Endothelial cell of umbilical vein (primary cell): ENCODE data around the gene CRELD2. TPM values are rescaled to one million over a fixed set of nuclear protein-coding genes. Genes with fewer than 3 reads are reported as not detected.

Source experiments
- BruUV-seq: library from RNA; stranded (reverse); fragments of 400-500 nt; replicated peaks from 2 replicates; lab custom pipeline; 2021; lab: Mats Ljungman, UMichigan
- CTCF ChIA-PET: fragments of 300-600, 350-600 bp; sonication (Branson Sonifier 250); formaldehyde crosslinking; loops from one replicate; lab custom pipeline; 2021; ENCODE audit warnings: antibody characterized with exemption, inconsistent platforms; lab: Charles Lee
- POLR2A ChIA-PET: fragments of 300-600, 350-600 bp; sonication (Branson Sonifier 250); formaldehyde crosslinking; loops from one replicate; lab custom pipeline; 2021; ENCODE audit warnings: antibody characterized with exemption, inconsistent platforms; lab: Charles Lee
- DNase-seq: peaks from one replicate; pipeline ENCODE4 v3.0.0-alpha.2; 2011; ENCODE audit warnings: low read depth, low spot score
- FAIRE-seq: peaks from 2 replicates; lab custom pipeline; 2011; peaks lifted over from hg19 to GRCh38; lab: Jason Lieb, UNC
- H2AFZ ChIP-seq: 2 replicates; pipeline ENCODE4 v1.6.0; 2012; ENCODE audit warnings: low read depth, low read length, control low read depth, inconsistent platforms
- H3K27ac ChIP-seq: 2 replicates; pipeline ENCODE4 v1.5.1; 2011; ENCODE audit warnings: low read depth, mild to moderate bottlenecking, control low read depth, low read length, moderate library complexity; ENCODE audit not compliant: insufficient read depth
- H3K27me3 ChIP-seq, 2 experiments: 2 replicates each; pipeline versions ENCODE4 v1.6.0 to v1.6.1; 2011; ENCODE audit warnings: low read length in 2 of 2, mixed read lengths in 1 of 2; ENCODE audit not compliant: control insufficient read depth in 2 of 2, insufficient read depth in 2 of 2
- H3K36me3 ChIP-seq, 2 experiments: 2 replicates in 1 of 2; 3 replicates in 1 of 2; pipeline ENCODE4 v1.5.1; 2011; ENCODE audit warnings: low read length in 2 of 2, mild to moderate bottlenecking in 1 of 2, moderate library complexity in 1 of 2; ENCODE audit not compliant: control insufficient read depth in 2 of 2, insufficient read depth in 2 of 2; ENCODE audit errors: extremely low read depth in 1 of 2
- H3K4me1 ChIP-seq: 3 replicates; pipeline ENCODE4 v1.5.1; 2011; ENCODE audit warnings: mild to moderate bottlenecking, low read length; ENCODE audit not compliant: control insufficient read depth, insufficient read depth; ENCODE audit errors: extremely low read depth
- H3K4me2 ChIP-seq: 2 replicates; pipeline ENCODE4 v1.6.1; 2011; ENCODE audit warnings: low read length, control low read depth, mixed read lengths; ENCODE audit not compliant: insufficient read depth
- H3K4me3 ChIP-seq, 3 experiments: fragments of 200-600 bp in 1 of 3; sonication (generic), shearing (Covaris generic) in 1 of 3; replicated peaks in 1 of 3; 2 replicates each; pipeline ENCODE4 v1.5.1; 2011 to 2016; ENCODE audit warnings: control low read depth in 3 of 3, low read length in 3 of 3, mild to moderate bottlenecking in 2 of 3, inconsistent platforms in 1 of 3, low read depth in 1 of 3, moderate library complexity in 1 of 3; ENCODE audit not compliant: insufficient read depth in 1 of 3
- H3K79me2 ChIP-seq: 2 replicates; pipeline ENCODE4 v1.6.0; 2012; ENCODE audit warnings: low read length, inconsistent platforms; ENCODE audit not compliant: control insufficient read depth, insufficient read depth
- H3K9ac ChIP-seq: replicated peaks from 2 replicates; pipeline ENCODE3; 2011; ENCODE audit warnings: low read length, control low read depth; ENCODE audit not compliant: insufficient read depth; ENCODE audit errors: extremely low read depth
- H3K9me1 ChIP-seq: replicated peaks from 3 replicates; pipeline ENCODE4 v1.6.0; 2011; ENCODE audit warnings: mild to moderate bottlenecking, low read length; ENCODE audit not compliant: control insufficient read depth, insufficient read depth; ENCODE audit errors: extremely low read depth
- H3K9me3 ChIP-seq: replicated peaks from 2 replicates; pipeline ENCODE4 v1.5.1; 2012; ENCODE audit warnings: low read length, inconsistent platforms; ENCODE audit not compliant: control insufficient read depth, insufficient read depth
- H4K20me1 ChIP-seq: replicated peaks from 2 replicates; pipeline ENCODE3; 2011; ENCODE audit warnings: mild to moderate bottlenecking, low read length; ENCODE audit not compliant: control insufficient read depth, insufficient read depth; ENCODE audit errors: extremely low read depth
- CTCF ChIP-seq, 2 donors: IDR thresholded peaks; 1 replicate in 1 of 2; 2 replicates in 1 of 2; pipeline ENCODE4 v1.5.1; 2011; ENCODE audit warnings: low read length in 2 of 2, mild to moderate bottlenecking in 2 of 2, moderate library complexity in 2 of 2, control low read depth in 1 of 2, inconsistent platforms in 1 of 2, low read depth in 1 of 2; ENCODE audit not compliant: insufficient read depth in 1 of 2; ENCODE audit errors: extremely low read depth in 1 of 2
- EZH2 ChIP-seq: IDR thresholded peaks from 2 replicates; pipeline ENCODE4 v1.6.1; 2012; ENCODE audit warnings: borderline replicate concordance, low read depth, mild to moderate bottlenecking, moderate library complexity, low read length, inconsistent platforms; ENCODE audit not compliant: severe bottlenecking
- FOS ChIP-seq: IDR thresholded peaks from 2 replicates; pipeline ENCODE4 v1.6.1; 2011; ENCODE audit warnings: mild to moderate bottlenecking, low read length, moderate library complexity, borderline replicate concordance; ENCODE audit not compliant: insufficient read depth
- GATA2 ChIP-seq: IDR thresholded peaks from 2 replicates; pipeline ENCODE4 v1.7.0; 2011; ENCODE audit warnings: low read depth, mild to moderate bottlenecking, moderate library complexity, mixed read lengths, low read length; ENCODE audit not compliant: insufficient read length, insufficient read depth
- JUN ChIP-seq: IDR thresholded peaks from 2 replicates; pipeline ENCODE4 v1.6.1; 2011; ENCODE audit warnings: borderline replicate concordance, low read depth; ENCODE audit not compliant: insufficient read length, insufficient read depth
- MAX ChIP-seq: IDR thresholded peaks from 2 replicates; pipeline ENCODE4 v1.6.1; 2011; ENCODE audit not compliant: insufficient read depth, insufficient read length
- MYC ChIP-seq: IDR thresholded peaks from one replicate; pipeline ENCODE4 v1.6.1; 2011; ENCODE audit warnings: mild to moderate bottlenecking, low read depth, low read length
- POLR2A ChIP-seq: IDR thresholded peaks from 2 replicates; pipeline ENCODE4 v1.6.1; 2012; ENCODE audit warnings: low read depth, mild to moderate bottlenecking, control low read depth, low read length
- POLR2AphosphoS5 ChIP-seq: IDR thresholded peaks from 2 replicates; pipeline ENCODE4 v1.6.1; 2012; ENCODE audit warnings: low read depth, mild to moderate bottlenecking, control low read depth, low read length, moderate library complexity; ENCODE audit not compliant: insufficient read depth
- dilution Hi-C: fragments of 300-500 bp; cut with MboI; formaldehyde crosslinking; loops from one replicate; pipeline ENCODE4 v1.15.0; 2019; ENCODE audit warnings: low sequenced_read_pairs; ENCODE audit not compliant: extremely low pct_ligation_motif_present
- intact Hi-C: fragments of 100-400 bp; cut with micrococcal nuclease; formaldehyde crosslinking; loops from one replicate; pipeline ENCODE4 v1.10.0; 2022
- polyA plus RNA-seq, 4 experiments: library from polyadenylated mRNA; depleted of rRNA in 3 of 4; stranded (reverse) in 3 of 4; unstranded in 1 of 4; fragments of >200 nt; gene quantifications; 2 replicates each; pipeline versions ENCODE4 v1.2.1 to v1.2.3, GENCODE V29; 2011 to 2012; ENCODE audit warnings: missing spikeins in 1 of 4
- total RNA-seq: library from RNA; stranded (reverse); gene quantifications from 2 replicates; pipeline ENCODE4 v1.2.3, GENCODE V29; 2021

CRELD2 gene
- total and polyA plus RNA-seq, 2 donors (not counting 3 experiments of a cell fraction or from before 2014, with no cell fraction given): 71.0 to 86.3 TPM

GRCh38 chr22:49972163-49973017 is 54.0 kb downstream of the CRELD2 start:
- POLR2A ChIA-PET: interaction anchor here (0.7 to 1.4 kb wide), 2 partner anchors 10 to 139 kb away, joined by 3 to 8 read pairs; no protein-coding TSS in a partner anchor
- no peak for FAIRE-seq
- Histone ChIP-seq H3K9ac (no peak overlapping the region), H3K9me3 (no peaks in the 10 kb centered on the region), H3K9me1 (no peaks in the 10 kb centered on the region), H2AFZ (no peak overlapping the region), H3K4me2 (no peak overlapping the region), H3K36me3 (no peaks in the 10 kb centered on the region), H3K79me2 (no peaks in the 10 kb centered on the region), H3K4me1 (peaks cover 8% of the 10 kb centered on the region), H4K20me1 (no peaks in the 10 kb centered on the region), H3K27ac (no peak overlapping the region), H3K27me3 (no peaks in the 10 kb centered on the region), H3K4me3 (no peak overlapping the region)
- dilution Hi-C loops (no loop called here), intact Hi-C loops (loop anchor here (5.0 to 10.0 kb wide), 2 partner anchors 205 to 232 kb away; partner anchors contain the start of gene SELENOO)
- DNase-seq: no peak
- no TSS peak for BruUV-seq
- TF ChIP-seq GATA2: no peak
- CTCF ChIA-PET: interaction anchor here (0.6 to 1.8 kb wide), 2 partner anchors 11 to 58 kb away, joined by 3 to 5 read pairs; no protein-coding TSS in a partner anchor

DNA sequence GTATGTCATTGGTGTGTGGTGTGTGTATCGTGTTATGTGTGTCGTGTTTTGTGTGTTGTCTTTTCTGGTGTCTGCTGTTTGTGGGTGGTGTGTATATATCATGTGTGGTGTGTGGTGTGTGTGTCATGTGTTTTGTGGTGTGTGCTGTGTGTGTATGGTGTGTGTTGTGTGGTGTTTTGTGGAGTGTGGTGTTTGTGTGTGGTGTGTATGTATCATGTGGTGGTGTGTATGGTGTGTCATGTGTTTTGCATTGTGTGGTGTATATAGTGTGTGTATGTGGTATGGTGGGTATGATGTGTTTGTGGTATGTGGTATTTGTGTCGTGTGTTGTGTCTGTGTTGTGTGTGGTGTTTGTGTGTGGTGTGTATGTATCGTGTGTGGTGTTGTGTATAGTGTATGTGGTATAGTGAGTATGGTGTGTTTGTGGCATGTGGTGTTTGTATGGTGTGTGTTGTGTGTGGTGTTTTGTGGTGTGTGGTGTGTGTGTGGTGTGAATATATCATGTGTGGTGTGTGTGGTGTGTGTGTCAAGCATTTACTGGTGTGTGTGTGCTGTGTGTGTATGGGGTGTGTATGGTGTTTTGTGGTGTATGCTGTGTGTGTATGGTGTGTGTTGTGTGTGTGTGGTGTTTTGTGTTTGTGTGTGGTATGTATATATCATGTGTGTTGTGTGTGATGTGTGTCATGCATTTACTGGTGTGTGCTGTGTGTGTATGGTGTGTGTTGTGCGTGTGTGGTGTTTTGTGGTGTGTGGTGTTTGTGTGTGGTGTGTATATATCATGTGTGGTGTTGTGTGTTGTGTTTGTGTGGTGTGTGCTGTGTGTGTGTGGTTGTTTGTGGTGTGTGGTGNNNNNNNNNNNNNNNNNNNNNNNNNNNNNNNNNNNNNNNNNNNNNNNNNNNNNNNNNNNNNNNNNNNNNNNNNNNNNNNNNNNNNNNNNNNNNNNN is 54.9 kb downstream of the CRELD2 start:
- H3K27ac ChIP-seq: no peak overlapping the region
- no peak overlapping the region for H2AFZ ChIP-seq
- no peak for TF ChIP-seq FOS
- no peak for TF ChIP-seq EZH2
- TF ChIP-seq JUN: no peak
- no peak for TF ChIP-seq MAX
- TF ChIP-seq POLR2AphosphoS5: no peak
- TF ChIP-seq MYC: no peak
- no peak for TF ChIP-seq POLR2A
- TF ChIP-seq CTCF (IDR thresholded peaks at IDR 0.05; ENCODE audit: extremely low read depth in 1 of 2, insufficient read depth in 1 of 2, low read depth in 1 of 2, low read length in 2 of 2): no peak
- H3K9me3 ChIP-seq: no peaks in the 10 kb centered on the region
- no peaks in the 10 kb centered on the region for H4K20me1 ChIP-seq
- ChIA-PET POLR2A (no interaction called here), CTCF (no interaction called here)
- DNase-seq (no peak), FAIRE-seq (no peak)
- dilution Hi-C loops (no loop called here), intact Hi-C loops (loop anchor here (5.0 to 10.0 kb wide), 2 partner anchors 206 to 232 kb away; partner anchors contain the start of gene SELENOO)
- H3K27me3 ChIP-seq: no peaks in the 10 kb centered on the region
- BruUV-seq: no TSS peak
- no peak overlapping the region for H3K4me2 ChIP-seq
- no peak overlapping the region for H3K9ac ChIP-seq
- no peaks in the 10 kb centered on the region for H3K9me1 ChIP-seq
- no peaks in the 10 kb centered on the region for H3K79me2 ChIP-seq
- H3K36me3 ChIP-seq: no peaks in the 10 kb centered on the region
- H3K4me1 ChIP-seq: peaks cover 8% of the 10 kb centered on the region
- no peak overlapping the region for H3K4me3 ChIP-seq
